Breast epithelium (tissue), 4 donors: Measurements from ENCODE around the gene OR9Q1. TPM values are rescaled to one million over a fixed set of nuclear protein-coding genes. Genes with fewer than 3 reads are reported as not detected.

ENCODE experiments used
- DNase-seq, 2 donors: peaks; one replicate each; pipeline ENCODE4 v3.0.0-alpha.2; 2019; ENCODE audit warnings: low spot score in 2 of 2
- H3K27ac ChIP-seq, 2 donors: fragments of 200-600 bp; sonication (generic) in 1 of 2; one replicate each; pipeline ENCODE4 v1.5.1; 2016 to 2019; ENCODE audit warnings: mild to moderate bottlenecking in 1 of 2
- H3K27me3 ChIP-seq, 2 donors: fragments of 200-600 bp; sonication (generic) in 1 of 2; one replicate each; pipeline versions ENCODE4 v1.5.1 to v1.6.0; 2017 to 2019; ENCODE audit warnings: control low read depth in 1 of 2, mild to moderate bottlenecking in 1 of 2
- H3K36me3 ChIP-seq: fragments of 200-600 bp; one replicate; pipeline ENCODE4 v1.5.1; 2019
- H3K4me1 ChIP-seq, 2 donors: fragments of 200-600 bp; sonication (generic); one replicate each; pipeline ENCODE4 v1.5.1; 2016 to 2019; ENCODE audit warnings: control low read depth in 1 of 2
- H3K4me3 ChIP-seq, 3 donors: fragments of 200-600 bp; sonication (generic); 1 replicate in 2 of 3; 2 replicates in 1 of 3; pipeline ENCODE4 v1.5.1; 2016 to 2019; ENCODE audit warnings: mild to moderate bottlenecking in 3 of 3, moderate library complexity in 2 of 3
- H3K9me3 ChIP-seq, 2 donors: fragments of 200-600 bp; sonication (generic) in 1 of 2; one replicate each; pipeline ENCODE4 v1.5.1; 2016 to 2019; ENCODE audit warnings: control low read depth in 1 of 2
- POLR2A ChIP-seq: fragments of 450-650 bp; IDR thresholded peaks from one replicate; pipeline ENCODE4 v1.6.1; 2016; ENCODE audit warnings: antibody characterized with exemption, mild to moderate bottlenecking, moderate library complexity
- POLR2AphosphoS5 ChIP-seq, 3 donors: sonication (generic); formaldehyde crosslinking; IDR thresholded peaks; one replicate each; pipeline ENCODE4 v1.6.1; 2017; ENCODE audit warnings: antibody characterized with exemption in 3 of 3
- intact Hi-C: fragments of 100-400 bp; cut with DNase I; formaldehyde crosslinking; loops from one replicate; pipeline ENCODE4 v1.15.1; 2023; ENCODE audit warnings: low total_unique reads
- total RNA-seq, 3 donors: library from RNA; depleted of rRNA; stranded (reverse); fragments of >200 nt; gene quantifications; one replicate each; pipeline ENCODE4 v1.1.0, GENCODE V29; 2016
- TF ChIP-seq, protein P1 (sequence below), 3 donors: fragments of 450-650 bp; IDR thresholded peaks; one replicate each; pipeline ENCODE4 v1.5.1; 2016 to 2017; ENCODE audit warnings: antibody characterized with exemption in 3 of 3, mild to moderate bottlenecking in 3 of 3, moderate library complexity in 3 of 3

OR9Q1 gene
- total RNA-seq, 3 donors from 2014 or later: not detected

DNA sequence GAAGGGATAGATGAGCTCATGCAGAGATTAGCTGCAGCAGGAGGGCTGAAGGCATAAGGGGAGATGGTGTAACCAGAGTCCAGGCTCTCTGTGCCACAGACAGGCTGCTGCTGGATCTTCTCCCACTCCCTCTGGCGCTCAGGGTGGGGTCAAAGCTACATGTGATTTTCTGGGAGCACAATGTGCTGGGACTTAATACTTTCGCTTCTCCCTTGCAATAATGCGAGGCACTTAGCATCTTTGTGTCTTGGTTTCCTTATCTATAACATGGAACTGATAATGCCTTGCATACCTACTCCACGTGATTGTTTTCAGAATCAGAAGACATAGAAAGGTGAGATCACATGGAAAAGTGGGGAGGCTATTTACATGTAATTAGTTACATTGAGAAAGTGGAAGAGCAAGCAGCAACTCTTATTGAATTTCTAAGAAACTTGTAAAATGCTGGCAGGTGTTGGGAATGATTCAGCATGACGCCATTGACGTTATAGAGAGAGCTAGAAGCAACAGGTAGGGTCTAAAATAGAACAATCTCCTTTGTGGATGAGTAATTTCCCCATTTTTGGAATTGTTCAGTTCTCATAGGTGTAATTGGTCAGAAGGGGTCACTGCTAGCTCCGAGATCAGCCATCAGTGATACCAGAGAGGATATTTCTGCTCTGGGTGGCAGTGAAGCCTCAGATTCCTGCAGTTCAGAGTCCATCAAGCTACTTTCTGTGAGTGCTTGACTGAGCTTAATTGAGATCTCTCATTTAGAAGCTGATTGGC lies 109.8 kb downstream of the OR9Q1 start:
- TF ChIP-seq, protein P1, sequence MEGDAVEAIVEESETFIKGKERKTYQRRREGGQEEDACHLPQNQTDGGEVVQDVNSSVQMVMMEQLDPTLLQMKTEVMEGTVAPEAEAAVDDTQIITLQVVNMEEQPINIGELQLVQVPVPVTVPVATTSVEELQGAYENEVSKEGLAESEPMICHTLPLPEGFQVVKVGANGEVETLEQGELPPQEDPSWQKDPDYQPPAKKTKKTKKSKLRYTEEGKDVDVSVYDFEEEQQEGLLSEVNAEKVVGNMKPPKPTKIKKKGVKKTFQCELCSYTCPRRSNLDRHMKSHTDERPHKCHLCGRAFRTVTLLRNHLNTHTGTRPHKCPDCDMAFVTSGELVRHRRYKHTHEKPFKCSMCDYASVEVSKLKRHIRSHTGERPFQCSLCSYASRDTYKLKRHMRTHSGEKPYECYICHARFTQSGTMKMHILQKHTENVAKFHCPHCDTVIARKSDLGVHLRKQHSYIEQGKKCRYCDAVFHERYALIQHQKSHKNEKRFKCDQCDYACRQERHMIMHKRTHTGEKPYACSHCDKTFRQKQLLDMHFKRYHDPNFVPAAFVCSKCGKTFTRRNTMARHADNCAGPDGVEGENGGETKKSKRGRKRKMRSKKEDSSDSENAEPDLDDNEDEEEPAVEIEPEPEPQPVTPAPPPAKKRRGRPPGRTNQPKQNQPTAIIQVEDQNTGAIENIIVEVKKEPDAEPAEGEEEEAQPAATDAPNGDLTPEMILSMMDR (IDR thresholded peaks at IDR 0.05): no peak
- TF ChIP-seq POLR2A (no peak), POLR2AphosphoS5 (IDR thresholded peaks at IDR 0.05) (no peak)
- H3K27ac ChIP-seq: no peak overlapping the region
- intact Hi-C loops: no loop called here
- H3K4me3 ChIP-seq: no peak overlapping the region
- no peak for DNase-seq
- no peaks in the 10 kb centered on the region for H3K9me3 ChIP-seq
- no peaks in the 10 kb centered on the region for H3K4me1 ChIP-seq
- H3K27me3 ChIP-seq: no peaks in the 10 kb centered on the region
- no peaks in the 10 kb centered on the region for H3K36me3 ChIP-seq

DNA sequence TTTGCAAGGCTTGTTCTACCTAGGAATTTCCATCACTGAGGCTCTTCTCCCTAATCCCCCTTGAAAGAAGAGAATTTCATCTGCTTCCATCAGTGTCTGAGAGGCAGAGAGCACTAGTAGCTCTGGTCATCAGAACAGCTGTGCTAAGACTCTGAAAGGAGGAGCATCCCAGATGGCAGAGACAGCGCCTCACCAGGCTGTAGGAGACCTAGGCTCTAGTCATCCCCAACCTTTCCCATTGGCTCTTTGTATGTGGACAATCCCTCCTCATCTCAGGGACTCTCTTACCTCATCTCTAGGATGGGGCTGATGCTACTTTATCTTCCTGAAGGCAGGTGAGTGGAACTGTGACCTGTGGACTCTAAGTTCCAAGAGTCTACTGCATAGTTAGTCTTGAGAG lies 110.5 kb downstream of the OR9Q1 start:
- H3K9me3 ChIP-seq: no peaks in the 10 kb centered on the region
- TF ChIP-seq, protein P1 (IDR thresholded peaks at IDR 0.05): no peak
- TF ChIP-seq POLR2AphosphoS5 (IDR thresholded peaks at IDR 0.05) (no peak), POLR2A (no peak)
- H3K27ac ChIP-seq: no peak overlapping the region
- H3K4me1 ChIP-seq: no peaks in the 10 kb centered on the region
- H3K4me3 ChIP-seq: no peak overlapping the region
- no peak for DNase-seq
- H3K27me3 ChIP-seq: no peaks in the 10 kb centered on the region
- no peaks in the 10 kb centered on the region for H3K36me3 ChIP-seq
- intact Hi-C loops: no loop called here

DNA sequence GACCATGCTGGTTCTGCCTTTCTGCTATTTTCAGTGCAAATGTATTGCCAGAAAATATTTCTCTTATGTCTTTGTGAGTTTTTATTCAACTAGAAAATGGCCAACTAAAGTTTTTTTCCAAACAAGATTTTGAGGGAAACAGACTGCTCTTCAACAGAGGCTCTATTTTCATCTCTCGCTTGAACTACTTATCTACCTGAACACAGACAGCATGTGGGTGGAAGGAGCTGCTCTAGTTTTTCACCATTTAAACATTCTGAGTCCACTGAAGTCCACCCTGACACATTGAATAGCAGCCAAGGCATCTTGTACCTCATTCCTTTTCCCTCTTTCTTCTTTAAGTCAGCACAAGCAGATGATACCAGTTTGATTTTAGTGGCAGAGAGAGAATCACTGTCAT lies 111.5 kb downstream of the OR9Q1 start:
- intact Hi-C loops: no loop called here
- no peak for DNase-seq
- no peaks in the 10 kb centered on the region for H3K36me3 ChIP-seq

DNA sequence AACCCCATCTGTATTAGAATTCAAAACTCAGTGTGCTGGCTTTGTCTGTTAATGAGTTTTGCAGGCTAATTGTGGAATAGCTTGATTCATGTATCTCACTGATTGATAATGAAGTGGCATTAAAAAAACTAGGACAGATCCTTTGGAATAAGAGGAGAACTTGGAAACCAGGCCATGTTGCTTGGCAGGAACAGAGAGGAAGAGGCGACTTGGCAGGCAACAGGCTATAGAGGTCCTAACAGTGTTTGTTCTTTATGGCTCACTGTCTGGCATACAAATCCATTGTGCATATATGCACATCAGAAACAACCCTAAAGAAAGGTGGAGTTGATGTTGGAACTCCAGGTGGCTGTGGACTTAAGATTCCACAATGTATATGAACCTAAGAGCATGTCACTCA lies 119.1 kb downstream of the OR9Q1 start:
- Histone ChIP-seq H3K4me1 (no peaks in the 10 kb centered on the region), H3K27ac (no peak overlapping the region), H3K9me3 (no peaks in the 10 kb centered on the region), H3K36me3 (no peaks in the 10 kb centered on the region), H3K4me3 (no peak overlapping the region), H3K27me3 (no peaks in the 10 kb centered on the region)
- intact Hi-C loops: no loop called here
- no peak for TF ChIP-seq POLR2AphosphoS5 (IDR thresholded peaks at IDR 0.05)
- TF ChIP-seq, protein P1 (IDR thresholded peaks at IDR 0.05): no peak
- TF ChIP-seq POLR2A: no peak
- no peak for DNase-seq

More for the DNA sequence above, 111.5 kb downstream of the OR9Q1 start:
- Histone ChIP-seq H3K4me3 (no peak overlapping the region), H3K27me3 (no peaks in the 10 kb centered on the region), H3K9me3 (no peaks in the 10 kb centered on the region), H3K4me1 (no peaks in the 10 kb centered on the region), H3K27ac (no peak overlapping the region)
- TF ChIP-seq, protein P1 (IDR thresholded peaks at IDR 0.05): no peak
- no peak for TF ChIP-seq POLR2A

DNA sequence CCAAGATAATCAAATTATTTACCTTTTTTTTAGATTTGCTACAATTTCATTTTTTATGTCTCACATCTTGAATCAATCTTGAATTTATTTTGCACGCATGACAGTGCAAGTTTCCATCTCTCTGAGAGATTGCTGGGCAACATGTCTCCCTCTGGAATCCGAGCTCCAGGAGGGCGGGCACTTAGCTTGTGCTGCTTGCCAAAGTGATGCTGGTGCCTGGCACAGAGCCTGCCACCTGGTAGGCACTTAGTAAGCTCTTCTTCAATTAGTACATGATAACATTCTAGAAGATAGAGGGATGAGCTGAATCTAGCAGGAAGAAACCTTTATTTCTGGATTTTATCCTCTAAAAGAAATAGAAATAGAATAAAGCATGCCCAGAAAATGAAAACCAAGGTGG lies 129.1 kb downstream of the OR9Q1 start:
- no peak for DNase-seq
- Histone ChIP-seq H3K4me3 (no peak overlapping the region), H3K36me3 (no peaks in the 10 kb centered on the region), H3K4me1 (no peaks in the 10 kb centered on the region), H3K9me3 (no peaks in the 10 kb centered on the region), H3K27ac (no peak overlapping the region), H3K27me3 (no peaks in the 10 kb centered on the region)
- TF ChIP-seq POLR2A: no peak
- TF ChIP-seq, protein P1 (IDR thresholded peaks at IDR 0.05): no peak
- no peak for TF ChIP-seq POLR2AphosphoS5 (IDR thresholded peaks at IDR 0.05)
- intact Hi-C loops: no loop called here
